ENCODE results near the gene TFEB.

GRCh38 chr6:41655646-41656001, 79.8 kb downstream of the TFEB start:
- no peak for TF ChIP-seq CTCF (IDR thresholded peaks at IDR 0.05)
- TF ChIP-seq EP300 (IDR thresholded peaks at IDR 0.05) = no peak

Data from ovary (tissue), 3 donors.